Ishikawa (cell line): ENCODE data around the gene EDEM1.

Source experiments
- CEBPB ChIP-seq: IDR thresholded peaks from 2 replicates; pipeline ENCODE4 v1.6.1; 2012
- EP300 ChIP-seq: IDR thresholded peaks from 2 replicates; pipeline ENCODE4 v1.6.1; 2012; ENCODE audit warnings: borderline replicate concordance
- FOXM1 ChIP-seq: IDR thresholded peaks from 2 replicates; pipeline ENCODE4 v1.6.1; 2012; ENCODE audit warnings: low read depth, borderline replicate concordance
- MAX ChIP-seq: IDR thresholded peaks from 2 replicates; pipeline ENCODE4 v1.6.1; 2012
- NFIC ChIP-seq: IDR thresholded peaks from 2 replicates; pipeline ENCODE4 v1.6.1; 2012
- RAD21 ChIP-seq: IDR thresholded peaks from 2 replicates; pipeline ENCODE4 v1.6.1; 2012; ENCODE audit warnings: low read depth
- REST ChIP-seq: IDR thresholded peaks from 2 replicates; pipeline ENCODE4 v1.6.1; 2012; ENCODE audit warnings: low read depth, mild to moderate bottlenecking
- TAF1 ChIP-seq: IDR thresholded peaks from 2 replicates; pipeline ENCODE4 v1.6.1; 2012; ENCODE audit warnings: low read depth, mild to moderate bottlenecking
- TCF12 ChIP-seq: IDR thresholded peaks from 2 replicates; pipeline ENCODE4 v1.6.1; 2012; ENCODE audit warnings: low read depth
- YY1 ChIP-seq: IDR thresholded peaks from 2 replicates; pipeline ENCODE4 v1.6.1; 2012; ENCODE audit warnings: low read depth
- ZBTB7A ChIP-seq: IDR thresholded peaks from 2 replicates; pipeline ENCODE4 v1.6.1; 2012; ENCODE audit warnings: low read depth

- TF ChIP-seq TAF1 (no peak), NFIC (no peak), REST (no peak), FOXM1 (no peak), EP300 (no peak), YY1 (no peak), CEBPB (no peak), MAX (no peak), RAD21 (no peak), TCF12 (no peak), ZBTB7A (no peak)
These were observed 4.2 kb downstream of the EDEM1 start for GRCh38 chr3:5191555-5192304.
